Upper lobe of left lung (tissue), 4 donors: Measurements from ENCODE around the gene GDPGP1.
"Not testable (repeated sequence)": the region's sequence is repeated elsewhere in the genome, so short reads cannot be mapped to it uniquely, and the experiment has no call there.

ENCODE experiments used
- CTCF ChIP-seq, 6 experiments: fragments of 450-650 bp in 4 of 6; fragments of 200-600 bp in 2 of 6; sonication (generic) in 2 of 6; IDR thresholded peaks; one replicate each; pipeline ENCODE4 v1.5.1; 2016 to 2019; ENCODE audit warnings: antibody characterized with exemption in 6 of 6
- EP300 ChIP-seq, 4 donors: sonication (generic); formaldehyde crosslinking; IDR thresholded peaks; one replicate each; pipeline ENCODE4 v1.5.1; 2017; ENCODE audit warnings: antibody characterized with exemption in 4 of 4, control low read depth in 2 of 4
- POLR2A ChIP-seq, 4 donors: fragments of 450-650 bp; IDR thresholded peaks; one replicate each; pipeline ENCODE4 v1.5.1; 2016 to 2017; ENCODE audit warnings: antibody characterized with exemption in 4 of 4, mild to moderate bottlenecking in 2 of 4
- POLR2AphosphoS5 ChIP-seq, 2 donors: sonication (generic); formaldehyde crosslinking; IDR thresholded peaks; one replicate each; pipeline ENCODE4 v1.5.1; 2017; ENCODE audit warnings: antibody characterized with exemption in 2 of 2

- TF ChIP-seq CTCF (IDR thresholded peaks at IDR 0.05): peak; percentile 73 to 89 (median 87)
- TF ChIP-seq POLR2A (IDR thresholded peaks at IDR 0.05): peak in 1 of 4 donors; percentile 38
- peak in 1 of 2 donors; percentile 25 for TF ChIP-seq POLR2AphosphoS5 (IDR thresholded peaks at IDR 0.05)
- TF ChIP-seq EP300 (IDR thresholded peaks at IDR 0.05): not testable (repeated sequence)
Observed at GRCh38 chr15:90293040-90293810, 59.2 kb downstream of the GDPGP1 start.
